Fibroblast of lung (primary cell): ENCODE data around the gene ERICH6B. TPM values are rescaled to one million over a fixed set of nuclear protein-coding genes. Genes with fewer than 3 reads are reported as not detected.

Experiments
- DNase-seq, 2 donors: peaks; one replicate each; pipeline versions ENCODE4 v3.0.0 to v3.0.0-alpha.2; 2010; ENCODE audit warnings: low read depth in 2 of 2
- H2AFZ ChIP-seq: 2 replicates; pipeline ENCODE4 v1.5.1; 2012; ENCODE audit warnings: low read length, control low read depth, inconsistent platforms
- H3K27ac ChIP-seq: 2 replicates; pipeline ENCODE4 v1.5.1; 2011; ENCODE audit warnings: low read length, control low read depth; ENCODE audit not compliant: insufficient read depth
- H3K27me3 ChIP-seq: 2 replicates; pipeline ENCODE4 v1.5.1; 2011; ENCODE audit warnings: mild to moderate bottlenecking, low read length; ENCODE audit not compliant: control insufficient read depth, insufficient read depth
- H3K36me3 ChIP-seq: 2 replicates; pipeline ENCODE4 v1.5.1; 2011; ENCODE audit warnings: low read length; ENCODE audit not compliant: control insufficient read depth, insufficient read depth
- H3K4me1 ChIP-seq: 2 replicates; pipeline ENCODE4 v1.5.1; 2011; ENCODE audit warnings: low read length; ENCODE audit not compliant: control insufficient read depth, insufficient read depth; ENCODE audit errors: extremely low read depth
- H3K4me2 ChIP-seq: 2 replicates; pipeline ENCODE4 v1.5.1; 2011; ENCODE audit warnings: low read length, control low read depth; ENCODE audit not compliant: insufficient read depth; ENCODE audit errors: extremely low read depth
- H3K4me3 ChIP-seq, 4 experiments: fragments of 200-600 bp in 1 of 4; sonication (generic) in 1 of 4; replicated peaks in 1 of 4; 2 replicates each; pipeline ENCODE4 v1.5.1; 2011 to 2016; ENCODE audit warnings: low read length in 4 of 4, low read depth in 3 of 4, mild to moderate bottlenecking in 3 of 4, control low read depth in 2 of 4, inconsistent platforms in 1 of 4, mixed read lengths in 1 of 4; ENCODE audit not compliant: insufficient read depth in 1 of 4; ENCODE audit errors: control extremely low read depth in 1 of 4
- H3K79me2 ChIP-seq: 2 replicates; pipeline ENCODE4 v1.5.1; 2012; ENCODE audit warnings: mild to moderate bottlenecking, low read length, inconsistent platforms; ENCODE audit not compliant: control insufficient read depth, insufficient read depth
- H3K9ac ChIP-seq: 2 replicates; pipeline ENCODE4 v1.5.1; 2011; ENCODE audit warnings: mild to moderate bottlenecking, low read length, control low read depth; ENCODE audit not compliant: insufficient read depth
- H3K9me3 ChIP-seq: 2 replicates; pipeline ENCODE4 v1.5.1; 2012; ENCODE audit warnings: low read depth, low read length; ENCODE audit not compliant: control insufficient read depth, insufficient read depth
- H4K20me1 ChIP-seq: 2 replicates; pipeline ENCODE4 v1.5.1; 2011; ENCODE audit warnings: low read length; ENCODE audit not compliant: control insufficient read depth, insufficient read depth; ENCODE audit errors: extremely low read depth
- EZH2 ChIP-seq: IDR thresholded peaks from 2 replicates; pipeline ENCODE4 v1.5.1; 2012; ENCODE audit warnings: low read length, control low read depth, mild to moderate bottlenecking; ENCODE audit errors: missing control alignments
- polyA plus RNA-seq, 2 donors: library from polyadenylated mRNA; depleted of rRNA in 1 of 2; stranded (reverse) in 1 of 2; unstranded in 1 of 2; fragments of >200 nt; gene quantifications; 2 replicates each; pipeline ENCODE4 v1.2.1, GENCODE V29; 2011 to 2012; ENCODE audit warnings: missing spikeins in 1 of 2
- total RNA-seq: library from RNA; depleted of rRNA; stranded (reverse); fragments of >200 nt; gene quantifications from 2 replicates; pipeline ENCODE4 v1.2.1, GENCODE V29; 2014
- TF ChIP-seq, protein P1 (sequence below), 2 donors: IDR thresholded peaks in 1 of 2; conservative IDR thresholded peaks in 1 of 2; 1 replicate in 1 of 2; 2 replicates in 1 of 2; pipeline ENCODE4 v1.5.1; 2011 to 2012; ENCODE audit warnings: low read length in 2 of 2, control low read depth in 1 of 2, inconsistent platforms in 1 of 2, low read depth in 1 of 2, mild to moderate bottlenecking in 1 of 2

ERICH6B gene
- total and polyA plus RNA-seq, 2 donors (not counting 1 experiment from before 2014, with no cell fraction given) = not detected

DNA sequence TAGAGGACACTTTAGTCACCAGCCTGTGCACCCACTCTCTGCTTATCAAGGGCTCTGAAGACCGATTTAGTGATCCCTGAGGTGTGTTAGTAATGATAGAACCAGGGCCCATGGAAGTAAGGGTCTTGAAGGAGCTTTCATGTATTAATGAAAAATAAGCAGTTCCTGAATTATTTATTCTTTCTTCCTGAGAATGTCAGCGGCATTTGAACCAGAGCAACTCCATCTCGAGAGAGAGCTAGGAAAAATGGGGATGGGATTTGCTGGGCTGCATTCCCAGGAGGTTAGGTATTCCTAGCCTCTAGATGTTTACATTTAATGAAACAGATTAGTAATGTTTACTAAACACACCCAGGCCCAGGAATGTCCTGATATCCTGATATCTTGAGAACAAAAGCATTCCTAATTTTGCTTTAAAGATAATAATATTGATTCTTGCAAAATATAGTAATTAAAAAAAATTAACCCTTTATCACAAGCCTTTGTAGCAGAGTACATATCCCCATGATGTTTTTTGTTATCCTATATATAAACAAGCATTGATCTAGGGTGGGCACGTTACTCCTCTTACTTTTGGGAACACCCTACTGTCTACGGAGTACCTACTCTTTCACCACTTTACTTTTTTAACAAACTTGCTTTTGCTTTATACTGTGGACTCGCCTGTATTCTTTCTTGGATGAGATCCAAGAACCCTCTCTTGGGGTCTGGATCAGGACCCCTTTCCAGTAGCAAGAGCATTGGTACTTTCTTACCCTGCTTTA is 87.7 kb downstream of the ERICH6B start:
- Histone ChIP-seq H3K9me3 (no peaks in the 10 kb centered on the region), H3K4me2 (peak overlapping the region; percentile 35), H3K9ac (no peak overlapping the region), H2AFZ (no peak overlapping the region), H3K4me1 (peaks cover 4% of the 10 kb centered on the region), H3K27me3 (no peaks in the 10 kb centered on the region), H3K27ac (no peak overlapping the region), H3K79me2 (no peaks in the 10 kb centered on the region), H4K20me1 (no peaks in the 10 kb centered on the region), H3K36me3 (peaks cover 2% of the 10 kb centered on the region), H3K4me3 (no peak overlapping the region)
- peak; percentile 15 to 30 for DNase-seq
- no peak for TF ChIP-seq EZH2
- TF ChIP-seq, protein P1, sequence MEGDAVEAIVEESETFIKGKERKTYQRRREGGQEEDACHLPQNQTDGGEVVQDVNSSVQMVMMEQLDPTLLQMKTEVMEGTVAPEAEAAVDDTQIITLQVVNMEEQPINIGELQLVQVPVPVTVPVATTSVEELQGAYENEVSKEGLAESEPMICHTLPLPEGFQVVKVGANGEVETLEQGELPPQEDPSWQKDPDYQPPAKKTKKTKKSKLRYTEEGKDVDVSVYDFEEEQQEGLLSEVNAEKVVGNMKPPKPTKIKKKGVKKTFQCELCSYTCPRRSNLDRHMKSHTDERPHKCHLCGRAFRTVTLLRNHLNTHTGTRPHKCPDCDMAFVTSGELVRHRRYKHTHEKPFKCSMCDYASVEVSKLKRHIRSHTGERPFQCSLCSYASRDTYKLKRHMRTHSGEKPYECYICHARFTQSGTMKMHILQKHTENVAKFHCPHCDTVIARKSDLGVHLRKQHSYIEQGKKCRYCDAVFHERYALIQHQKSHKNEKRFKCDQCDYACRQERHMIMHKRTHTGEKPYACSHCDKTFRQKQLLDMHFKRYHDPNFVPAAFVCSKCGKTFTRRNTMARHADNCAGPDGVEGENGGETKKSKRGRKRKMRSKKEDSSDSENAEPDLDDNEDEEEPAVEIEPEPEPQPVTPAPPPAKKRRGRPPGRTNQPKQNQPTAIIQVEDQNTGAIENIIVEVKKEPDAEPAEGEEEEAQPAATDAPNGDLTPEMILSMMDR (conservative IDR thresholded peaks at IDR 0.05 in 1 of 2, IDR thresholded peaks at IDR 0.05 in 1 of 2; ENCODE audit: low read depth in 1 of 2, low read length in 2 of 2) = no peak

DNA sequence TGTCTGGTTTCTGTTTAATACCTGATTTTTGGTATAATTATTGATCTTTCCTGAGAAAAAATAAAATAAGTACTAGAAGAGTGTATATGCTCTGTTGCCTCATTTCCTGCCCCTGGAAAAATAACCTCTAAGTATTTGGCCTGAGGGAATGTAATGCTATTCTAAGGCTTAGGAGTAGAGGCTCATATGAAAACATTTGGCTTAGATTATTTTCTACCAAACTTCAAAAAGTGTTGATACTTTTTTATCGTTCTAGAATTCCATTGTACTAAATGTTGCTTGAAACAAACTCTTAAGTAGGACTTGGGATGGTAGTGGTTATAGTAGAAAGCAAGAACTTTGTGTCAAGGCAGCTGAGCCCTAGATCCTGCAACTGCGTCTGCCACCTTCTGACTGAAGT is 93.0 kb downstream of the ERICH6B start:
- Histone ChIP-seq H3K79me2 (no peaks in the 10 kb centered on the region), H3K9me3 (no peaks in the 10 kb centered on the region), H3K9ac (no peak overlapping the region), H3K27ac (no peak overlapping the region), H2AFZ (no peak overlapping the region), H3K27me3 (no peaks in the 10 kb centered on the region), H4K20me1 (no peaks in the 10 kb centered on the region), H3K36me3 (peaks cover 9% of the 10 kb centered on the region), H3K4me3 (no peak overlapping the region), H3K4me1 (peaks cover 4% of the 10 kb centered on the region), H3K4me2 (no peak overlapping the region)
- TF ChIP-seq EZH2 = no peak
- TF ChIP-seq, protein P1 (conservative IDR thresholded peaks at IDR 0.05 in 1 of 2, IDR thresholded peaks at IDR 0.05 in 1 of 2; ENCODE audit: low read depth in 1 of 2, low read length in 2 of 2) = no peak
- DNase-seq = no peak

DNA sequence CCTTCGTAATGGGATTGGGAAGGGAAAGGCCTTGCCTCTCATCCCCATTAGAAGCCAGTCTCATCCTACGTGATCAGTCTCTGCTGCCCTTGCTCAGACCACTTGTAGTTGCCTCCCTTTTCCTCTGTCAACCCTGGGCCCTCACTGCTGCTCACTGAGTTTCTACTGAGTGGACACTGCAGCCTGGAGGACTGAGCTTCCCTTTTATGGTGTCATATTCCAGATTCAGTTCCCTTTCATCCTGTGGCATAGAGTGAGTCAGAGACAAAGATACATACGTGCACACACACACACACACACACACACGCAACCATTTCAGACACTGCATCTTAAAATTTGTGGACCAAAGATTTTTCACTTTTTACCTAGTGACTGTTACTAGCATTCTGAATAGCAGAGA is 94.2 kb downstream of the ERICH6B start:
- H3K79me2 ChIP-seq = no peaks in the 10 kb centered on the region
- peak; percentile 60 for DNase-seq
- no peaks in the 10 kb centered on the region for H3K9me3 ChIP-seq
- no peaks in the 10 kb centered on the region for H3K27me3 ChIP-seq
- peaks cover 3% of the 10 kb centered on the region for H3K4me1 ChIP-seq
- H2AFZ ChIP-seq = no peak overlapping the region
- no peak overlapping the region for H3K4me2 ChIP-seq
- H3K36me3 ChIP-seq = peaks cover 9% of the 10 kb centered on the region
- no peak overlapping the region for H3K27ac ChIP-seq
- TF ChIP-seq, protein P1 (conservative IDR thresholded peaks at IDR 0.05 in 1 of 2, IDR thresholded peaks at IDR 0.05 in 1 of 2; ENCODE audit: low read depth in 1 of 2, low read length in 2 of 2) = no peak
- TF ChIP-seq EZH2 = no peak
- H3K4me3 ChIP-seq = no peak overlapping the region
- H3K9ac ChIP-seq = no peak overlapping the region
- H4K20me1 ChIP-seq = no peaks in the 10 kb centered on the region
